ENCODE measurements around the gene ZNF594. TPM values are rescaled to one million over a fixed set of nuclear protein-coding genes. Genes with fewer than 3 reads are reported as not detected.
"Not testable (repeated sequence)": the region's sequence is repeated elsewhere in the genome, so short reads cannot be mapped to it uniquely, and the experiment has no call there.

The ZNF594 gene
- total RNA-seq, 1 donor from 2014 or later = 2.9 TPM

- no peak overlapping the region for H3K4me3 ChIP-seq (ENCODE audit: low read depth, low read length)
- no peak for TF ChIP-seq CTCF (IDR thresholded peaks at IDR 0.05; ENCODE audit: insufficient read depth, low read length, severe bottlenecking)
- FAIRE-seq (no peak), DNase-seq (ENCODE audit: low read depth) (no peak)
- no peaks in the 10 kb centered on the region for H3K36me3 ChIP-seq (ENCODE audit: control insufficient read depth, insufficient read depth, low read length)
- H3K27me3 ChIP-seq (ENCODE audit: control insufficient read depth, insufficient read depth, low read length) = no peaks in the 10 kb centered on the region
These were observed 27.9 kb upstream of the ZNF594 start for GRCh38 chr17:5219536-5219935.

DNA sequence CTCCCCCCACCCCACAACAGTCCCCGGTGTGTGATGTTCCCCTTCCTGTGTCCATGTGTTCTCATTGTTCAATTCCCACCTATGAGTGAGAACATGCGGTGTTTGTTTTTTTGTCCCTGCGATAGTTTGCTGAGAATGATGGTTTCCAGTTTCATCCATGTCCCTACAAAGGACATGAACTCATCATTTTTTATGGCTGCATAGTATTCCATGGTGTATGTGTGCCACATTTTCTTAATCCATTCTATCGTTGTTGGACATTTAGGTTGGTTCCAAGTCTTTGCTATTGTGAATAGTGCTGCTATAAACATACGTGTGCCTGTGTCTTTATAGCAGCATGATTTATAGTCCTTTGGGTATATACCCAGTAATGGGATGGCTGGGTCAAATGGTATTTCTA lies 25.9 kb upstream of the ZNF594 start:
- DNase-seq (ENCODE audit: low read depth); H3K4me3 ChIP-seq (ENCODE audit: low read depth, low read length); H3K27me3 ChIP-seq (ENCODE audit: control insufficient read depth, insufficient read depth, low read length); H3K36me3 ChIP-seq (ENCODE audit: control insufficient read depth, insufficient read depth, low read length); FAIRE-seq: not testable (repeated sequence)

DNA sequence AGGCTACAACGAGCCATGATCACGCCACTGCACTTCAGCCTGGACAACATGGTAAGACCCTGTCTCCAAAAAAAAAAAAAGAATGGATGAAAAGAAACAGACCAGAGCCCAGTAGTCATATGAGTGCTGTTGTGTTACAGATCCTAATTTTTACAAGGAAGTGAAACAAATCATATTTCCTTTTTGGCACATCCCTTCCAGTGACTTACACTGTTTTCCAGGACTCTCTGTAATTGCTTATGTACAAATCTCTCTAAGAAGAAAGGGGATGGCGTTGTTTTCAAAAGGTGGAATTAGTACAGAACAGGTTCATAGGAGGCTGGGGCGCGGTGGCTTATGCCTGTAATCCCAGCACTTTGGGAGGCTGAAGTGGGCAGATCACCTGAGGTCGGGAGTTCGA lies 19.8 kb upstream of the ZNF594 start:
- no peaks in the 10 kb centered on the region for H3K27me3 ChIP-seq (ENCODE audit: control insufficient read depth, insufficient read depth, low read length)
- DNase-seq (ENCODE audit: low read depth) (no peak), FAIRE-seq (no peak)
- no peak for TF ChIP-seq CTCF (IDR thresholded peaks at IDR 0.05; ENCODE audit: insufficient read depth, low read length, severe bottlenecking)
- no peak overlapping the region for H3K4me3 ChIP-seq (ENCODE audit: low read depth, low read length)
- H3K36me3 ChIP-seq (ENCODE audit: control insufficient read depth, insufficient read depth, low read length) = no peaks in the 10 kb centered on the region

- H3K27me3 ChIP-seq (ENCODE audit: control insufficient read depth, insufficient read depth, low read length) = no peaks in the 10 kb centered on the region
- H3K36me3 ChIP-seq (ENCODE audit: control insufficient read depth, insufficient read depth, low read length) = no peaks in the 10 kb centered on the region
- no peak for TF ChIP-seq CTCF (IDR thresholded peaks at IDR 0.05; ENCODE audit: insufficient read depth, low read length, severe bottlenecking)
- DNase-seq (ENCODE audit: low read depth) (no peak), FAIRE-seq (no peak)
- H3K4me3 ChIP-seq (ENCODE audit: low read depth, low read length) = no peak overlapping the region
These were observed 19.1 kb upstream of the ZNF594 start for GRCh38 chr17:5210614-5211252.

GRCh38 chr17:5210091-5210490 lies 18.4 kb upstream of the ZNF594 start:
- Histone ChIP-seq H3K27me3 (ENCODE audit: control insufficient read depth, insufficient read depth, low read length) (no peaks in the 10 kb centered on the region), H3K36me3 (ENCODE audit: control insufficient read depth, insufficient read depth, low read length) (no peaks in the 10 kb centered on the region), H3K4me3 (ENCODE audit: low read depth, low read length) (no peak overlapping the region)
- TF ChIP-seq CTCF (IDR thresholded peaks at IDR 0.05; ENCODE audit: insufficient read depth, low read length, severe bottlenecking) = no peak
- FAIRE-seq = no peak
- no peak for DNase-seq (ENCODE audit: low read depth)

DNA sequence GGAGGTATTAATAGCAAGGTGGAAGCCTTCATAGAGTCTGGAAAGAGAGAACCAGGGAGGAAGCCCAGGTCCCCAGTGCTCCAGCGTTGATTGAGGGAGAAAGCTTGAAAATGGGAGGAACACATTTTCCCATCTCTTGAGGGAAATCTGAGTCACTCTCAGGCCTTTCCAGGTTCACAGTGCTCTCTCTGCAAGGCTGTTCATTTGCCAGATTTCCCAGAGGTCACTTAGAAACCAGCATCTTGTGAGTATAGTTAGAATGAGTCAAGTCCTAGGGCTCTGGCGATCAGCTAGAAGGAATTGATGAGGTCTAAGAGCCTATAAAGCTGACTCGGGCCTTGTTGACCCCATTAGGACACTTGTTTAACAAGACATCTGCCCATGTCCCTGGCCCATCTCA lies 17.7 kb upstream of the ZNF594 start:
- TF ChIP-seq CTCF (IDR thresholded peaks at IDR 0.05; ENCODE audit: insufficient read depth, low read length, severe bottlenecking) = no peak
- H3K36me3 ChIP-seq (ENCODE audit: control insufficient read depth, insufficient read depth, low read length) = no peaks in the 10 kb centered on the region
- DNase-seq (ENCODE audit: low read depth) (no peak), FAIRE-seq (no peak)
- H3K4me3 ChIP-seq (ENCODE audit: low read depth, low read length) = no peak overlapping the region
- no peaks in the 10 kb centered on the region for H3K27me3 ChIP-seq (ENCODE audit: control insufficient read depth, insufficient read depth, low read length)

Data from bronchial epithelial cell (primary cell).